ENCODE data around the gene NFKB1.

- TF ChIP-seq RAD51 (IDR thresholded peaks at IDR 0.05): no peak
- no peak for TF ChIP-seq CTCF (IDR thresholded peaks at IDR 0.05 in 2 of 3, conservative IDR thresholded peaks at IDR 0.05 in 1 of 3; ENCODE audit: control insufficient read depth in 2 of 3, extremely low read depth in 1 of 3, insufficient read depth in 1 of 3, low read depth in 3 of 3, low read length in 3 of 3)
- TF ChIP-seq HCFC1 (IDR thresholded peaks at IDR 0.05; ENCODE audit: low read length): no peak
- TF ChIP-seq EZH2 (IDR thresholded peaks at IDR 0.05; ENCODE audit: borderline replicate concordance, control insufficient read depth, low read depth, low read length): no peak
- no peak for TF ChIP-seq SP1 (IDR thresholded peaks at IDR 0.05; ENCODE audit: low read depth, low read length)
- no peak for TF ChIP-seq RFX5 (IDR thresholded peaks at IDR 0.05; ENCODE audit: low read depth, low read length)
- no peak for TF ChIP-seq JUND (IDR thresholded peaks at IDR 0.05; ENCODE audit: low read depth, low read length)
- TF ChIP-seq YBX1 (IDR thresholded peaks at IDR 0.05): no peak
- TF ChIP-seq FOXK2 (IDR thresholded peaks at IDR 0.05): no peak
- TF ChIP-seq KDM1A (IDR thresholded peaks at IDR 0.05; ENCODE audit: borderline replicate concordance): no peak
- no peak for TF ChIP-seq NFYB (IDR thresholded peaks at IDR 0.05; ENCODE audit: insufficient read depth, low read depth, low read length)
These were observed 85.0 kb downstream of the NFKB1 start for GRCh38 chr4:102586002-102586643.
